Fibroblast of skin of back (primary cell): Measurements from ENCODE around the gene TSHZ2.

ENCODE experiments used
- DNase-seq: peaks from one replicate; pipeline ENCODE4 v3.0.0-alpha.2; 2013

The TSHZ2 gene

DNA sequence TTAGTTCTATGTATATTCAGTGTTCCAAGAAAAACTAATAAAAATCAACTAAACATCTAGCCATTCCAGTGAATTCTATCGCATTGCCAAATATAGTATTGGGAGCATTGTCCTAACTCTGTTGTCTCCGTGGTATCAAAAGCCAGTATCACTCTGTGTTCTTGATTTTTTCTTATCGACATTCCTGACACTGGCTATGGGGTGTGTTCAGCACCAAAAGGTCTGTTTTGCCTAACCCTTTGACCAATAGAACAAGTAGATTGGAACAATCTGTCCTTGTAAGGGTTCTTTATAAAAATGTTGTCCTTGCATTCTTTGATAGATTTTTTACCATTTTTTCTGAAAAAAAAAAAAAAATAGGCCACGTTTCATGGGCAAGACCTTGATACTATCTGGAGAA, 161.5 kb downstream of the TSHZ2 start:
- DNase-seq: no peak

DNA sequence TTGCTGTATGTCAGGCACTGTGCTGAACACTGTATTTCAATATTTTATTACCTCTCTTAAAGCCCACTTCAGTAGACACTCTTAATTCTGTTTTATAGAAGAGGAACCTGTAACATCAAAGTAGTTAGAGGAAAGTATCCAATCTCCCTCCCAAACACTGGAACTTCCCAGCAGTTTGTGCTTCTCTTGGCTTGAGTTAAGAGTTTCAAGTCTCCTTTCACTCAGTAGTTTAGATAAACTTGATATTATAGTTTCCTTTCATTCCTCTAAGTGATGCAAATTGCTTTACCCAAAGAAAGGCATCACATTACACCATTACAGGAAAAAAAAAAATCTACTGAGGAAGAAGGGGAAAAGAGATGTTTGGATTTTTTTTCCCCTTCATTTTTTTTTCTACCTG, 164.3 kb downstream of the TSHZ2 start:
- DNase-seq: no peak

DNA sequence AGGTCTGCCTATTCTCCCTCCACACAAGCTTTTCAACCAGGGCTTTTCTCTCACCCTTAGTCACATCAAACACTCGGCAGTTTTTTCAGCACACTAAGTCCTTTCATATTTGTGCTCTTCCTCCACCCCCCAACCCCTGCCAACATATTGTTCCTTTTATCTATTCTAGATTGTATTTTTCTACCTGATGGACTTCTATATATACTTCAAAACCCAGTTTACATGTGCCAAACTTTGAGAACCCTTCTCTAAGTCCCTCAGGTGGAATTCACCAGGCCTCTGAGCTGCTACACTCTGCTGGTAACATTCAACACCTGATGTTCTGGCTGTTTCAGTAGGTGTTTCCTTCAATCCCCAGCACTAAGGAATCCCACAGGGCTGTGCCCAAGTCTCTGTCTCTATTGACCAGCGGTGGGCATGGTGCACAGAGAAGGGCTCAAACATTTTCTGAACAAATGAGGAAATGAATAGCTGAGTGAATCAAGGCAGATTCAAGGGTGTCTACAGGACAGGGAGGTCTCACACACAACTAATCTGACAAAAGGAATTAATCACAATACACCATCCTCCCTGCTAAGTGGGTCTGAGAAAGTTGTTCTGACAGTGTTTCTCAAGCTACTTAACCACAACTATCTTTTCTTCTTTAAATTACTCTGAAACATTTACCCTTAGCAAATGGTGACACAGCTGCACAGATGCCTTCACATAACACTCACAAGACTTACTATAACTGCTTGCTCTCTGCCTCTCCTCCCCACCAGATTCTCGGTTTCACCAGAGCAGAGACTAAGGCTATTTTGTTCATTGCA, 166.5 kb downstream of the TSHZ2 start:
- DNase-seq: no peak

DNA sequence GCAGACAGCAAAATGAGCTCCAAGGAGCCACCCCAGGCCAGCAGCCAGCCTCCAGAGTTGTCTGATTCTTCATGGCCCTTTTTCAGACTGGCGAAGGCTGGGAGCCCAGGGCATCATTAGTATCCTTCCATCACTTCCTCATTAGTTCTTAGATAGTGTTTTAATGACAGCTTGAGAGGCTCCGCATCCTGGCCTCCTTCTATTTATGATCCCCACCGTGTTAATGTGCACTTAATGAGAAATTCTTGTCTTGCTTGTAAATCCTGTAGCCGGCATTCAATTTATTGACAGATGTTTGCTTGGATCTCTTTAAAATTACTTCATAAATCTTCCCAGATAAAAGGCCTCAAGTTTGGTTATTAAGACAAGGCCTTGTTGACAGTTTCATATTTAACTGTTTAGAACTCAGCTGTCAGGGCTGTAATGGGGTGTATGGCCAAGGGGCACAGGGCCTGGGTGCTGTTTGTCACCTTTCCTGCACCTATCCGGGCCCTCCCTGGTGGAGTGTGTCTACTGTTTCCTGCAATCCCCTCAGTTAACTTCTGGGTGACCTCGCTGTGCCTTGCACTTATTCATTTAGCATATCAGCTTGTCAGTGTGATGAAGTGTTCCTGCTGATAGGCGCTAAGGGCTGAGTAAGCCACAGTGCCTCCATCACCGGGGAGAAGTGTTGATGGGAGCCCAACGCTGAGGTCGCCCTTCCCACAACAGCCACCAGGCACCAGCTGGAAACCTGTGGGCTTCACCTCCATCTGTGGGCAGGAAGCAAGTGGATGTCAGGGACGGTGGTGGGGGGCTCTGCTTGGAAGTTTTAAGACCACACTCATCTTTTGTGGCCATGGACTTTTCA, 169.3 kb downstream of the TSHZ2 start:
- DNase-seq: no peak

DNA sequence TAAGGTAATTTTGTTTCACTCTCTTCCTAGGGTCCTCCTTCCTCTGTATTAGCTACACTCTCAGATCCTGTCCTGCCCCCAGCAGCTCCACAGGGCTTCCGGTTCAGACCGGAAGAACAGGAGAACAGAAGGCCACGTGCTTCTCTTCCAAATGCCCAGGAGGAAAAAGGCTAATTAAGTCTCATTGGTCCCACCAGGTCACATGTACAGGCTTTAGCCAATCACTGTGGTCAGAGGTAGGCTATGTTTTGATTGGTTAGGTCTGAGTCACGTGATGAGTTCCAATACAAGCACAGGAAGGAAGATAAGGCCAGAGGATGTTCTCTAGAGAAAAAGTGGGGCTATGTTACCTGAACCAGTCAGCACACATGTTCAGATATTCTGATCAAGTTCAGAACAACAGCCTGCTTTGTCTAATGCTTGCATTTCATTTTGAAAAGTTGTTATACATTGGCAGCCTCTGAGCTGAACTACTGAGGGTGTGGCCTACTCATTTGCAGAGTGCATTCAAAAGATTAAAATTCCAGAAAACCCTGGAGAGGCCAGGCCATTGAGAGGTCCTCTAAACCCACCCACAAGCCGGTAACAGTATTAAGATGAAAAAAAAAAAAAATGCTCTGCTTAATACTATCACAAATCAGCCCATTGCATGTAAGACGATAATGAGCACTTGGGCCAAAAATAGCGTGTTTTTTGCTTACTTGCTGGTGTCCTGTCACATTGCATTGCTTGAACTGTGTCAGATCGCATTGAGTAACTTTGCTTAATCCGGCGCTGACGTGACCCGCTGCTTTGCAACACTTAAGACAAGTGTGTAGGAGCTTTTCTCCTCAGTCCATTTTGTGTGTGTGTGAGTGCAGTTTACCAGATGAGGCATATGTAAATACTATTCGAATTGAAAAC, 170.3 kb downstream of the TSHZ2 start:
- DNase-seq: no peak

DNA sequence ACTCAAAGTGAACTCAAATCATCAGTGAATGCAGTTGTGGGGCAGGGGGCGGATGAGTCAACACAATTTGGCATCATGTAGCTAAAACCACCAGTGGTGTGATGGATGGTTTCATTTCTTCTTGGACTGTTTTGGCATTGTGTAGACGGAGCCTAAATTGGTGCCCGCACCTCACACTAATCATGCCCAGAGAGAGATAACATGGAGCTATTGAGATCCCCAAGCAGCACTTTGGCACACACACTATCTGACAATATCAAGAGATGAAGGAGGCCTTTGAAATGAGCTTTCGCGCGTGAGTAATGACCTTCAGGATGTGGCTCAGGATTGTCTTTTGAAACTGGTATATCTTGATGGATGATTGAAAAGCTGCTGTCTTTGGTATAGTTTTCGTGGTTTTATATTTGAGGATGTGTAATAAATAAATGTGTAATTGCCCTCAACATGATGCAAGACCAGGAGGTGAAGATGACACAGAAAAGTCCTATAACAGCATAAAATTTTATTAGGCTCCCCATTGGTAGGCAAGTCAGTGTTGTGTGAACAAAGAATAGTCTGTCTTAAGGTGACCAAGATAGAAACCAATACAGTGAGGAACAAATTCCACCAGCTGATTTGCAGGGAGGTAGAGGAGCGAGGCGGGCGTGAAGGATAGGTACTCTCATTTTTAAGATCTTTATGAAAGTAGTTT, 174.2 kb downstream of the TSHZ2 start:
- DNase-seq: no peak

DNA sequence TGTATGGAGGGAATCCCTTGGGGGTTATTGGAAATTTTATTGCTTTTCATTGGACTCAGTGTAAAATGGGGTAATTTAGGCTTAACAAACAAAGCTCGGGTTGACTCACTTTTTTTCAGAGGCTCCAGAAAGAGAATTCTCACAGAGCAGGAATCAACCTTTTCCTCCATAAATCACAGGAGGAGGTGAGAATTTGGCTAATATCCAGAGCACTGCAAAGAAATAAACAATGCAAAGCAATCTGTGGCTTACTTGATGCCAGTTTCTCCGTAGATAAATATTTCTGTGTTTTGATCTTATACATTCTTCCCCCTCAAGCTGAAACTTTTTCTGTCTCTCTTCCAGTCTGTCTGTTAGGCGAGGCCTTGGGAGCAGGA, 176.6 kb downstream of the TSHZ2 start:
- DNase-seq: no peak

DNA sequence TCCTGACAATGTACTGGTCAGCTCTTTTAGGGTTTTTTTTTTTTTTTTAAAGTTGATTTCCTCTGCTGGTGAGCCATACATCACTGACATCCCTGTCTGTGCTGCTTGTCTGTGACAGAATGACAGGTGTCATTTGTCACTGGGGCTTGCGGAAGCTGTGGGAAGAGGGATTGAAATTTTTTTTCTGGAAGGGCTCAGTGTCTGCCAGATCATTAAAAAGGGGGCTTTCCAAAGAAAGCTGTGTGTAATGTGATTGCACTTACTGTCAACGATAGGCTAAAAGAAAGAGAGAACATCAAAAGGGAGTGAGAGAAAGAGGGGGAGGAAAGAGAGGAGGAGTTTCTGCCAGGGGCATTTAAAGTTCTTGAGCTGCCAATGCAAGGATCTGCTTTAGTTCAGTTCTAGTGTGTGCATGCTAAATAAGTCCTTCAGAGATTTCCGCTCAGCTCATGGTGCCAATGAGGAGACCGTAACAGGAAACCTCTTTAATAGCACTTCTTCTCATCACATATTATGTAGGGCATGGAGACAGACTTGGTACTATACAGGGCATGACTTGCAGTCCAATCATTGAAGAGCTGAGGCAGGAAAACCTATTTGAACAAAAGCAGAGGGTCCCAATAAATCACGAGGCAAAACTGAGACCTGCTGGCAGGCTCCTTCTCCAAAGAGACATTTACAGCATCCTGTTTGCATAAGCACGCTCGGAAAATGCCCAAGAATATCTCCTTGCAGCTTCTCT, 177.2 kb downstream of the TSHZ2 start:
- DNase-seq: no peak

DNA sequence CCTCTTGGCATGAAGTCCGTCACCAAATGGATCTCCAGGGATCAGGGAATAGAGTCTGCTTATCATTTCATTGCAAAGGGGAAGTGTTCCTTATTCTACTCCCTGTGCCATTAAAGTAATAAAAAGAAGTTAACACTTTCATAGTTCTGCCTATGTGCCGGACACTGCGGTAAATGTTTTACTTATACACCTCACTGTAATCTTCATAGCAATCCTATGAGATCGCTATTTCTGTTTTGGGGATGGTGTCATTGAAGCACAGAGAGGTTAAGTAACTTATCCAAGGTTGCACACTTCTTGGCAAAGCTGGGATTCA, 177.7 kb downstream of the TSHZ2 start:
- no peak for DNase-seq

DNA sequence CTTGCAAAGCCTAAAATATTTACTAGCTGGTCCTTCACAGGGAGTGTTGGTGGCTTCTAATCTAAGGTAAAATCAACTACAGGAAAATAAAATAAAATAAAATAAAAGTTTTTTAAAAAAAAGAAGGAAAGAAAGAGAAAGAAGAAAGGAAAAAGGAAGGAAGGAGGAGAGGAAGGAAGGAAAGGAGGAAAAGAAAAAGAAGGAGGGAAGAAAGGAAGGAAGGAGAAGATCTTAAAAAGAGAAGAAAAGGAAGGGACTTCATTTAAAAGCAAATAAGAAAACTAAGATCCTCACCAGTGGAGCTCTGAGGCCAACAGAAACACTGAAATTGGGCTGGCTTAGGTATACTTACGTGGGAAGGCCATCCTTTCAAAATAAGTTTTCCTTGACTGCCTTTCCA, 178.4 kb downstream of the TSHZ2 start:
- no peak for DNase-seq

DNA sequence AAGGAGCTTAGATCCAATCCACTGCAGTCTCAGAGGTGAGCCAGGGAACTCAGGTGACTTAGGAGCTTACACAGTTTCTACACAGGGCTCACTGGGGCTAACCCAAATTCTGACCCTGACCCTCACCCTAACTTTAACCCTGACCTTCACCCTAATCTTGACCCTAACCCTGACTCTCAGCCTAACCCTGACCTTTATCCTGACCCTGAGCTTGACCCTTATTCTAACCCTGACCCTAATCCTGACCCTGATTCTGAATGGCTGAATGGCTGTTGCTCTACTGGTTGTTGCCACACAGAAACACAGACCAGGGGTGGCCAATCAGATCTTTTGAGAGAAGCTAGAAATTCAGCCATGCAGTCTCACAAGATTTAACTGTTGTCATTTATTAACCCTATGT, 180.1 kb downstream of the TSHZ2 start:
- no peak for DNase-seq

DNA sequence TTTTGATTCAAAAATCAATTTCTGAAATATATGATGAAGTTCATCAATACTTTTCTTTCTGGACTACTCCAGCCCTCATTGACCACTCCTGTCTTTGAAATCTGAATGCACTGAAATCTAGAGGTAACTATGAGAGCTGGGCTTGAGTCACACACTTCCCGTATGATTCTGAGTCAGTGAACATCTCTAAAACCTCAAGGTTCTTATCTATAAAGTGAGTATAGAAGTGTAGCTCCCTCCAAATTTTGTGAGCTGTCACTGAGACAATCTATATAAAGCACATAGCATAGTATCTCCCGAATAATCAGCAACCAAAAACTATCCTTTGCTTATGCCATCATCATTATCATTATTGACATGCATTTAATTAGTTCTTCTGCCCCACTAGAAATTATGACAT, 182.4 kb downstream of the TSHZ2 start:
- DNase-seq: peak; percentile 42

DNA sequence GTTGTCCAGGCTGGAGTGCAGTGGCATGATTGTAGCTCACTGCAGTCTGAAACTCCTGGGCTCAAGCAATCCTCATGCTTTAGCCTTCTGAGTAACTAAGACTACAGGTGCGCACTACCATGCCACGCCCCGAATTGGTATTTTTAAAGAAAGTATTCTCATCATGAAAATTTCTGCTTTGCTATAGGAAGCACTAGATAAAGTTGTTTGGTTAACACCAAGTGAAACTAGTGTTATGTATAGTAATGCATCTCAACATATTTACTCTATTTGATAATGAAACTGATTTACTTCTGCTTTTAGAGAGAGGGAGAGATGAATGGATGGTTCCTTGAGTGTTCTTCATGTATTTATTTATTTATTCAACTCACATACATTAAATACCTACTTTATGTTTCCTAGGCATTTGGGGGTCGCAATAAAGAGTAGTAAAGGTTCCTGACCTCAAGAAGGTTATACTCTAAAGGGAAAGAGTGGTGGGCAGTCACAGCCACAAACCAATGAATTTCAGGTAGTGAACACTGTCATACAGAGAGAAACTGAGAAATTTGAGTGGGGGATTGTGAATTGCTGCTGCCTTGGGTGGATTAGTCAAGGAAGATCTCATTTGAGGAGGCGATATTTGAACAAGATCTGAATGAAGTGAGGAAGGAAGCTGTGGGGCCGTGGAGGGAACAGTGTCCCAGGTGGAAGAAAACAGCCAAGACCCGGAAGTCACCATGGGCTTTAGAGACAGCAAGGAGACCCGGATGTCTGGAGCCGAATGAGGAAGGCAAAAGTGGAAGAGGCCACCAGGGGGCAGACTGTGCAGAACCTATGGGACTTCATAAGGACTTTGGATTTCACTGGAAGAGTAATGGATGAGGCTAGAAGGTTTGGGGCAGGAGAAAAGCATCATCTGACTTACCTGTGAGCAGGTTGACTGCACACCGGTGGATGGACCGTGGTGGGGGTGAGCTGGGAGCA, 185.6 kb downstream of the TSHZ2 start:
- peak; percentile 37 for DNase-seq

DNA sequence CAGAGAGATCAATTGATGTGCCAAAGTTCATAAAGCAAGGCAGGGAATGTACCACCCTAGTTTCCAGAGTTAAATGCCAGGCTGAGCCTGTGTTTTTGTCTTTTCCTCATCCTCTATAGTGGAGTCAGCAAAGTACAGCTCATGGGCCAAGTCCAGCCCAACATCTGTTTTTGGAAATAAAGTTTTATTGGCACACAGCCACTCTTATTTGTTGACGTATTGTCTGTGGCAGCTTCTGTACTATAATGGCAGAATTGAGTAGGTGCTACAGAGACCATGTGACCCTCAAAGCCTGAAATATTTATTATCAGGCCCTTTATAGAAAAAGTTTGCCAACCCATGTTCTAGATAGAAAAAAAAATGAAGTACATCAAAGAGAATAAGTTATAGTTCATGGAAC, 187.0 kb downstream of the TSHZ2 start:
- no peak for DNase-seq

DNA sequence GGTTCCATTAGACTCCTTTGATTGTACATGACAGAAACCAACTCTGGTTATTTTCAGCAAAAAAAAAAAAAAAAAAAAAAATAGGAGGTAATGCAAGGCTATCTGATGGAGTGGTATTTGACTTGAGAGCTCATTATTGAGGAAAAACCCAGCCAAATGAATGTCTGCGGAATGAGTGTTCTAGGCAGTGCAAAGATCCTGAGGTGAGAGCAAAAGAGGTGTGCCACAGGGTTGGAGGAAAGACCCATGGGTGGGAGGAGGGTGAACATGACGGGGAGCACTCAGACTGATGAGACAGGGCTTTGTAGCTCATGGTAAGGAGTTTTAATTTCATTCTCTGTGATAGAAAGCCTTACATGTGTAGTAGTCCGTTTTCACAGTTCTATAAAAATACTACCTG, 188.9 kb downstream of the TSHZ2 start:
- no peak for DNase-seq

DNA sequence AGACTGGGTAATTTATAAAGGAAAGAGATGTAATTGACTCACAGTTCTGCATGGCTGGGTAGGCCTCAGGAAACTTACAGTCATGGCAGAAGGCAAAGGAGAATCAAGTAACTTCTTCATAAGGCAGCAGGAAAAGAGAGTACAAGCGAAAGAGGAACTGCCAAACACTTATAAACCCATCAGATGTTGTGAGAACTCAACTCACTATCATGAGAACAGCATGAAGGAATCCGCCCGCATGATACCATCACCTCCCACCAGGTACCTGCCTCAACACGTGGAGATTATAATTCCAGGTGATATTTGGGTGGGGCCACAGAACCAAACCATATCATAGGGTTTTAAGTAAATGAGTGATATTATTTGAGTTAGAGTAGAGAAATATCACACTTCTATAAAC, 189.3 kb downstream of the TSHZ2 start:
- DNase-seq: no peak

DNA sequence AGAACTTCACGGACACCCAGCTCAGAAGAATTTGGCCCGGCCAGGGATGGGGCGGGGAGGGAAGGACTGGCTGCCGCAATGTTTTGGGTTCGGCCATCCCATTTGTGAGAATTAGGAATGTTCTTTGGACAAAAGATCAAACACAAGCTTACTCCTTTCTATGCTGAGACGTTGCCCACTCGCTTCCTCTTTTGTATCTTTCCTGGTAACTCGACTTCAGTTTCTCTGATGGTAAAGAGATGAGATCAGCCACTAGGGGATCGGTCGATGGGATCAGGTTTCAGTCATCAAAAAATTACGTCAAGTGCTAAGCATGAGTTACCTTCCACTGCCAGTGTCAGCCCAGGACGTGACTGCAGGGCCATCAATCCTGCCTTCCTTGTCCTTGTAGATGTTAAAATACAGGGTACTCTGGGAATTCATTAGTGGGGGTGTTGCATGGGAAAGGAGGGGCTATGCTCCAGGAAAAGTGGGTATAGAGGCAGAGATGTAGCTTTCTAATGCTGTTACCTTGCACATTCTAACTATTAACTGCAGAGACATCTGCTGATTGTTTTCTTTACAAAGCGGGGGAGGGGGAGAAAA, 190.2 kb downstream of the TSHZ2 start:
- DNase-seq: peak; percentile 71

DNA sequence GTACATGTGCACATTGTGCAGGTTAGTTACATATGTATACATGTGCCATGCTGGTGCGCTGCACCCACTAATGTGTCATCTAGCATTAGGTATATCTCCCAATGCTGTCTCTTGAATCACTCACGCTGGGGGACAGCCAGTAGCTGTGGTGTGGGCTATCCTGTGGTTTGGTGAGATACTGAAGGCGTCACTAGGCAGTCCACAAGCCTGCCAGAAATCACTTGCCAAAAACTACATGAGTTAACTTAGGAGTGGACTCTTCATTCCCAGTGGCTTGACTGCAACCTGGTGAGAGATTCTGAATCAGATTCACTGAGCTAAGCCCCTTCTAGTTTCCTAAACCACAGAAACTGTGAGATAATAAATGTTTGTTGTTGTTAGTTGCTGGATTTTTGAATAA, 191.3 kb downstream of the TSHZ2 start:
- DNase-seq: peak; percentile 68

DNA sequence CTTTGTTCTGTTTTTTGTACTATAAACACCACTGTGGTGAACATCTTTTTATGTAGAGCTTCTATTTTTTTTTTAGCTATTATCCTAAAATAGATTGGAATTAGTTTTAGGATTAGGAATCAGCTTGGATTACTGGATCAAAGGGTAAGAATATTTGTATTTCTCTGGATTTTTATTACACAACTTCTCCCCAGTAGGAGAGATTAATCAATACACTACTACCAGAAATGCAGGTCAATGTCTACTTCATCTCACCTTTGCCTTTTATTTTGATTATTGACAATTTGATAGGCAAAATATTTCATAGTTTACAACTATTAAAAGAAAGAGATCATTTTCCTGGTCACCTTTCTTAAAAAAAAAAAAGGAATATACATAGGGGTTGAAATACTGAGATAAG, 191.9 kb downstream of the TSHZ2 start:
- no peak for DNase-seq

DNA sequence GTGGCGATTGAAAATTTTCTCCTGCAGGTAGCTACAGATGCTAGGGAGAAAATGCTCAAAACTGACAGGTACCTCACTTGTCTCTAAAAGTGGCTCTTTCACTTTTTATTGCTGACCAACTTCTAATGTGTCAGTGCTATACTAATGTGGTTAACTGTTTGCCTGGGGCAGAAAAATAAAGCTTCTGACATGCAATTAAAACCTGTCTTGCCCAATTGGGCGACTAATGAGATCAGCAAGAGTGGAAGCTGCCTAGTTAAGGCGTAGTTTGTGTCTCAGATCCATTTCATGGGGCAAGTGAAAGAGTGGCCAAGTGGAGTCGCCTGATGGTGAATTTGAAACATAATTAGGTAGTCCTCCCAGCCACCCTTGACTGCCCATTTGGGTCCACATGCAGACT, 193.3 kb downstream of the TSHZ2 start:
- no peak for DNase-seq
